ENCODE results near the gene CNST.

CNST gene

GRCh38 chr1:246566128-246566812 is at the start of gene CNST, which contains the start of gene TFB2M:
Gene CNST (plus strand): TSS chr1:246566456. CDS start chr1:246591563, 25,107 bp downstream.
Gene TFB2M (minus strand): TSS chr1:246566261. CDS start chr1:246566138, 123 bp downstream.
- peaks cover 12% of the 10 kb centered on the region for H3K4me1 ChIP-seq (ENCODE audit: control insufficient read depth, insufficient read depth, low read length)

GRCh38 chr1:246517391-246517790 is 48.9 kb upstream of the CNST start:
- Histone ChIP-seq H3K9ac (ENCODE audit: low read length) (no peak overlapping the region), H3K9me3 (ENCODE audit: control insufficient read depth, low read length) (peaks cover 7% of the 10 kb centered on the region), H3K4me3 (ENCODE audit: low read length) (no peak overlapping the region), H3K4me1 (ENCODE audit: control insufficient read depth, insufficient read depth, low read length) (no peaks in the 10 kb centered on the region), H3K27me3 (ENCODE audit: control insufficient read depth, insufficient read depth, low read length) (no peaks in the 10 kb centered on the region), H3K36me3 (ENCODE audit: control insufficient read depth, insufficient read depth, low read length) (no peaks in the 10 kb centered on the region)

More at GRCh38 chr1:246566128-246566812, at the start of gene CNST, which contains the start of gene TFB2M:
- Histone ChIP-seq H3K4me3 (ENCODE audit: low read length) (peak within 1 kb of the TSS; percentile 95), H3K9ac (ENCODE audit: low read length) (peak within 1 kb of the TSS; percentile 96), H3K9me3 (ENCODE audit: control insufficient read depth, low read length) (no peaks in the 10 kb centered on the region), H3K36me3 (ENCODE audit: control insufficient read depth, insufficient read depth, low read length) (no peaks in the 10 kb centered on the region), H3K27me3 (ENCODE audit: control insufficient read depth, insufficient read depth, low read length) (no peaks in the 10 kb centered on the region)

GRCh38 chr1:246518456-246519205 is 47.6 kb upstream of the CNST start:
- H3K4me3 ChIP-seq (ENCODE audit: low read length) = no peak overlapping the region
- H3K9ac ChIP-seq (ENCODE audit: low read length) = no peak overlapping the region
- no peaks in the 10 kb centered on the region for H3K4me1 ChIP-seq (ENCODE audit: control insufficient read depth, insufficient read depth, low read length)
- no peaks in the 10 kb centered on the region for H3K36me3 ChIP-seq (ENCODE audit: control insufficient read depth, insufficient read depth, low read length)
- H3K27me3 ChIP-seq (ENCODE audit: control insufficient read depth, insufficient read depth, low read length) = no peaks in the 10 kb centered on the region
- peaks cover 7% of the 10 kb centered on the region for H3K9me3 ChIP-seq (ENCODE audit: control insufficient read depth, low read length)

GRCh38 chr1:246519514-246519913 is 46.7 kb upstream of the CNST start:
- no peaks in the 10 kb centered on the region for H3K36me3 ChIP-seq (ENCODE audit: control insufficient read depth, insufficient read depth, low read length)
- no peak overlapping the region for H3K4me3 ChIP-seq (ENCODE audit: low read length)
- H3K4me1 ChIP-seq (ENCODE audit: control insufficient read depth, insufficient read depth, low read length) = no peaks in the 10 kb centered on the region
- no peaks in the 10 kb centered on the region for H3K27me3 ChIP-seq (ENCODE audit: control insufficient read depth, insufficient read depth, low read length)
- peaks cover 7% of the 10 kb centered on the region for H3K9me3 ChIP-seq (ENCODE audit: control insufficient read depth, low read length)
- no peak overlapping the region for H3K9ac ChIP-seq (ENCODE audit: low read length)

GRCh38 chr1:246526380-246526779 is 39.9 kb upstream of the CNST start:
- Histone ChIP-seq H3K4me3 (ENCODE audit: low read length) (no peak overlapping the region), H3K9ac (ENCODE audit: low read length) (no peak overlapping the region), H3K36me3 (ENCODE audit: control insufficient read depth, insufficient read depth, low read length) (no peaks in the 10 kb centered on the region), H3K4me1 (ENCODE audit: control insufficient read depth, insufficient read depth, low read length) (peaks cover 6% of the 10 kb centered on the region), H3K27me3 (ENCODE audit: control insufficient read depth, insufficient read depth, low read length) (no peaks in the 10 kb centered on the region), H3K9me3 (ENCODE audit: control insufficient read depth, low read length) (no peaks in the 10 kb centered on the region)

- H3K36me3 ChIP-seq (ENCODE audit: control insufficient read depth, insufficient read depth, low read length) = no peaks in the 10 kb centered on the region
- no peak overlapping the region for H3K4me3 ChIP-seq (ENCODE audit: low read length)
- H3K4me1 ChIP-seq (ENCODE audit: control insufficient read depth, insufficient read depth, low read length) = peaks cover 6% of the 10 kb centered on the region
- H3K9me3 ChIP-seq (ENCODE audit: control insufficient read depth, low read length) = no peaks in the 10 kb centered on the region
- H3K9ac ChIP-seq (ENCODE audit: low read length) = no peak overlapping the region
- no peaks in the 10 kb centered on the region for H3K27me3 ChIP-seq (ENCODE audit: control insufficient read depth, insufficient read depth, low read length)
These were observed 39.3 kb upstream of the CNST start for GRCh38 chr1:246526915-246527314.

- Histone ChIP-seq H3K36me3 (ENCODE audit: control insufficient read depth, insufficient read depth, low read length) (no peaks in the 10 kb centered on the region), H3K9ac (ENCODE audit: low read length) (no peak overlapping the region), H3K9me3 (ENCODE audit: control insufficient read depth, low read length) (no peaks in the 10 kb centered on the region), H3K27me3 (ENCODE audit: control insufficient read depth, insufficient read depth, low read length) (no peaks in the 10 kb centered on the region), H3K4me3 (ENCODE audit: low read length) (no peak overlapping the region), H3K4me1 (ENCODE audit: control insufficient read depth, insufficient read depth, low read length) (peaks cover 6% of the 10 kb centered on the region)
These were observed 38.7 kb upstream of the CNST start for GRCh38 chr1:246527402-246528088.

GRCh38 chr1:246528933-246529731 is 37.1 kb upstream of the CNST start:
- no peaks in the 10 kb centered on the region for H3K36me3 ChIP-seq (ENCODE audit: control insufficient read depth, insufficient read depth, low read length)
- H3K9me3 ChIP-seq (ENCODE audit: control insufficient read depth, low read length) = no peaks in the 10 kb centered on the region
- H3K27me3 ChIP-seq (ENCODE audit: control insufficient read depth, insufficient read depth, low read length) = no peaks in the 10 kb centered on the region
- H3K4me1 ChIP-seq (ENCODE audit: control insufficient read depth, insufficient read depth, low read length) = peaks cover 6% of the 10 kb centered on the region
- no peak overlapping the region for H3K4me3 ChIP-seq (ENCODE audit: low read length)
- no peak overlapping the region for H3K9ac ChIP-seq (ENCODE audit: low read length)

- no peaks in the 10 kb centered on the region for H3K9me3 ChIP-seq (ENCODE audit: control insufficient read depth, low read length)
- no peaks in the 10 kb centered on the region for H3K27me3 ChIP-seq (ENCODE audit: control insufficient read depth, insufficient read depth, low read length)
- no peak overlapping the region for H3K4me3 ChIP-seq (ENCODE audit: low read length)
- peaks cover 6% of the 10 kb centered on the region for H3K4me1 ChIP-seq (ENCODE audit: control insufficient read depth, insufficient read depth, low read length)
- no peaks in the 10 kb centered on the region for H3K36me3 ChIP-seq (ENCODE audit: control insufficient read depth, insufficient read depth, low read length)
- H3K9ac ChIP-seq (ENCODE audit: low read length) = no peak overlapping the region
These were observed 35.8 kb upstream of the CNST start for GRCh38 chr1:246530482-246530881.

- Histone ChIP-seq H3K36me3 (ENCODE audit: control insufficient read depth, insufficient read depth, low read length) (no peaks in the 10 kb centered on the region), H3K27me3 (ENCODE audit: control insufficient read depth, insufficient read depth, low read length) (no peaks in the 10 kb centered on the region), H3K9ac (ENCODE audit: low read length) (no peak overlapping the region), H3K9me3 (ENCODE audit: control insufficient read depth, low read length) (no peaks in the 10 kb centered on the region), H3K4me3 (ENCODE audit: low read length) (no peak overlapping the region), H3K4me1 (ENCODE audit: control insufficient read depth, insufficient read depth, low read length) (peaks cover 2% of the 10 kb centered on the region)
These were observed 33.7 kb upstream of the CNST start for GRCh38 chr1:246532519-246532918.

GRCh38 chr1:246533371-246533905 is 32.8 kb upstream of the CNST start:
- Histone ChIP-seq H3K36me3 (ENCODE audit: control insufficient read depth, insufficient read depth, low read length) (no peaks in the 10 kb centered on the region), H3K9ac (ENCODE audit: low read length) (no peak overlapping the region), H3K4me1 (ENCODE audit: control insufficient read depth, insufficient read depth, low read length) (peaks cover 9% of the 10 kb centered on the region), H3K4me3 (ENCODE audit: low read length) (no peak overlapping the region), H3K9me3 (ENCODE audit: control insufficient read depth, low read length) (no peaks in the 10 kb centered on the region), H3K27me3 (ENCODE audit: control insufficient read depth, insufficient read depth, low read length) (no peaks in the 10 kb centered on the region)
